Neural progenitor cell (in vitro differentiated cells): ENCODE data around the gene PSMD3.

ENCODE experiments used
- EZH2 ChIP-seq: fragments of 200-600 bp; sonication (generic); IDR thresholded peaks from 2 replicates; pipeline ENCODE4 v1.6.1; 2017; ENCODE audit warnings: antibody characterized with exemption, mild to moderate bottlenecking, moderate library complexity
- EZH2phosphoT487 ChIP-seq: fragments of 200-600 bp; sonication (generic); IDR thresholded peaks from 2 replicates; pipeline ENCODE4 v1.6.1; 2017; ENCODE audit warnings: antibody characterized with exemption
- TF ChIP-seq, protein P1 (sequence below): fragments of 200-600 bp; sonication (generic); IDR thresholded peaks from 2 replicates; pipeline ENCODE4 v1.5.1; 2017; ENCODE audit warnings: antibody characterized with exemption, mild to moderate bottlenecking

- TF ChIP-seq, protein P1, sequence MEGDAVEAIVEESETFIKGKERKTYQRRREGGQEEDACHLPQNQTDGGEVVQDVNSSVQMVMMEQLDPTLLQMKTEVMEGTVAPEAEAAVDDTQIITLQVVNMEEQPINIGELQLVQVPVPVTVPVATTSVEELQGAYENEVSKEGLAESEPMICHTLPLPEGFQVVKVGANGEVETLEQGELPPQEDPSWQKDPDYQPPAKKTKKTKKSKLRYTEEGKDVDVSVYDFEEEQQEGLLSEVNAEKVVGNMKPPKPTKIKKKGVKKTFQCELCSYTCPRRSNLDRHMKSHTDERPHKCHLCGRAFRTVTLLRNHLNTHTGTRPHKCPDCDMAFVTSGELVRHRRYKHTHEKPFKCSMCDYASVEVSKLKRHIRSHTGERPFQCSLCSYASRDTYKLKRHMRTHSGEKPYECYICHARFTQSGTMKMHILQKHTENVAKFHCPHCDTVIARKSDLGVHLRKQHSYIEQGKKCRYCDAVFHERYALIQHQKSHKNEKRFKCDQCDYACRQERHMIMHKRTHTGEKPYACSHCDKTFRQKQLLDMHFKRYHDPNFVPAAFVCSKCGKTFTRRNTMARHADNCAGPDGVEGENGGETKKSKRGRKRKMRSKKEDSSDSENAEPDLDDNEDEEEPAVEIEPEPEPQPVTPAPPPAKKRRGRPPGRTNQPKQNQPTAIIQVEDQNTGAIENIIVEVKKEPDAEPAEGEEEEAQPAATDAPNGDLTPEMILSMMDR, result no peak
- TF ChIP-seq EZH2phosphoT487 (no peak), EZH2 (no peak)
Observed at GRCh38 chr17:39950871-39951348, 29.7 kb upstream of the PSMD3 start.
